Fibroblast of skin of right biceps (primary cell): ENCODE measurements around the gene USP48.

ENCODE experiments used
- DNase-seq: peaks from one replicate; pipeline ENCODE4 v3.0.0-alpha.2; 2013

Gene USP48

DNA sequence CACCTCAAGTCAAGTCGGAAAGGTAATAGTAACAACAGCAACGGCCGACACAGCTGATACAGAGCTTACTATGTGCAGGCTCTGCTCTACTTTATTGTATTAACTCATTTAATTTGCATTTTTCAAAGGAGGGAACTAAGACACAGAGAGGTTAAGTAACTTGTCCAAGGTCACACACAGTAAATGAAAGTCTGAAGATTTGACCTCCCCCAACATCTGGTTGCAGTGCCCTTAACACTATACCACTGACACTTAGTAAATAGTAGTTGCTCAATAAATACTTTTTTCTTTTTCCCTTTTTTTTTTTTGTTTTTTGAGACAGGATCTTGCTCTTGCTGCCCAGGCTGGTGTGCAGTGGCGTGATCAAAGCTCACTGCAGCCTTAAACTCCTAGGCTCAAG lies 153.0 kb downstream of the USP48 start:
- DNase-seq: no peak

DNA sequence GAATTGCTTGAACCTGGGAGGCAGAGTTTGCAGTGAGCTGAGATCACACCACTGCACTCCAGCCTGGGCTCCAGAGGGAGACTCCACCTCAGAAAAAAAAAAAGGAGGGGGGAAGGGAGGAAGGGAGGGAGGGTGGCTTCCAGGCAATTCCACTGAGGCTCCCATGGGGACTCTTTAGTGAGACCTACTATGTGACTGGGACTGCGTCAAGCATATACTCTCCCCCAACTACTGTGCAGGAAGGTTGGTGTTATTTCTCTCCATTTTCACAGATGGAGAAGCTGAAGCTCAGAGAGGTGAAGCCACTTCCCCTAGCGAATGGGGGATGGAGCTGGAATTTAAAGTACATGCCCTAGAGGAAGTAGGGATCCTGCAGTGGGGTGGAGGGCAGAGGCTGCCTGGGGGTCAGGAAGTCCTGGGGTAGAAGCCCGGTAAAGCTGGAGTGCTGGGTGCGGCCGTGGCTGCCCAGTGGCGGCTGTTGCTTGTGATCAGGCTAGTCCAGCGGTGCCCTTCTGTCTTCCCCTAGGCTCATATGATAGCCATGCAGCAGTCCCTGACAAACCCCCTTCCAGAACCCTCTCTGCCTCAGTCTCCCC lies 154.1 kb downstream of the USP48 start:
- DNase-seq: no peak
